Measurements from ENCODE around the gene TXNRD2. TPM values are rescaled to one million over a fixed set of nuclear protein-coding genes. Genes with fewer than 3 reads are reported as not detected.

TXNRD2 gene
- total and polyA plus RNA-seq, 8 donors, result 9.6 to 41.6 (median 14.8) TPM

DNA sequence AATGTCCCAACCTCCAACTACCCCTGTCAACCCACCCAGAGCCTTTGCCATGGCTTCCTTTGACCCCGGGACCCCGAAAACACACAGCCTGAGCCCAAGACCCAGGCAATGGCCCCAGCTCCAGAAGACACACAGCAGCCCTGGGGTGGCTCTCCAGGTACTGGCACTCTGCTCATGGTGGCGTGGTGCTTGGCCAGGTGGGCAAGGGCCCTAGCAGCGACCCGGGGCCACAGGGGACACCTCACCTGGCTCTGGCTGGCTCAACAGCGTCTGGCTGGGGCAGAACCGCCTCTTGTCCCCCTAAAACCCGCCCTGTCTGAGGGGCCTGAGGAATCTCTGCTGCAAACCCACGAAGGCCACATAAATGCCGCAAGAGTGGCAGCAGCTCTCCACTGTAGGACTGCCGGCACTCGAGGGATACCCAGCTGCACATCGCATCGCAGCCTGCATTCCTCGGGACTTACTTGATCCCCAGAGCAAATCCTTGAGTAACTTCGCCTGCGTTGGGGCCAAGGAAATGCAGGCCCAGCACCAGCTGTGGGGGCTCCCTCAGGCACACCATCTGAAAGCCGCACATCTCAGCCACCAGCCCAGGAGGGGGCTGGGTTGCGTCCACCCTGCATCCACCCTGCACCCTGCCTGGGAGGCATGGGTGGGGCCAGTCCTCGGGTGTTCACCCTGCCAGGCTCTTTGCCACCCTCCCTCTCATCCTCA lies 63.8 kb downstream of the TXNRD2 start:
- ATAC-seq (no peak), DNase-seq (peak in 3 of 6 donors; percentile 9 to 51 (median 44)), FAIRE-seq (no peak)
- TF ChIP-seq, protein P1, sequence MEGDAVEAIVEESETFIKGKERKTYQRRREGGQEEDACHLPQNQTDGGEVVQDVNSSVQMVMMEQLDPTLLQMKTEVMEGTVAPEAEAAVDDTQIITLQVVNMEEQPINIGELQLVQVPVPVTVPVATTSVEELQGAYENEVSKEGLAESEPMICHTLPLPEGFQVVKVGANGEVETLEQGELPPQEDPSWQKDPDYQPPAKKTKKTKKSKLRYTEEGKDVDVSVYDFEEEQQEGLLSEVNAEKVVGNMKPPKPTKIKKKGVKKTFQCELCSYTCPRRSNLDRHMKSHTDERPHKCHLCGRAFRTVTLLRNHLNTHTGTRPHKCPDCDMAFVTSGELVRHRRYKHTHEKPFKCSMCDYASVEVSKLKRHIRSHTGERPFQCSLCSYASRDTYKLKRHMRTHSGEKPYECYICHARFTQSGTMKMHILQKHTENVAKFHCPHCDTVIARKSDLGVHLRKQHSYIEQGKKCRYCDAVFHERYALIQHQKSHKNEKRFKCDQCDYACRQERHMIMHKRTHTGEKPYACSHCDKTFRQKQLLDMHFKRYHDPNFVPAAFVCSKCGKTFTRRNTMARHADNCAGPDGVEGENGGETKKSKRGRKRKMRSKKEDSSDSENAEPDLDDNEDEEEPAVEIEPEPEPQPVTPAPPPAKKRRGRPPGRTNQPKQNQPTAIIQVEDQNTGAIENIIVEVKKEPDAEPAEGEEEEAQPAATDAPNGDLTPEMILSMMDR (IDR thresholded peaks at IDR 0.05), result no peak
- 92% methylated on average over 20 of the region's 20 CpGs for WGBS, 2 donors
- Histone ChIP-seq H3K27me3 (no peaks in the 10 kb centered on the region), H3K27ac (no peak overlapping the region), H3K9me3 (no peaks in the 10 kb centered on the region), H3K36me3 (no peaks in the 10 kb centered on the region), H3K4me3 (no peak overlapping the region), H3K4me1 (no peaks in the 10 kb centered on the region)
- intact Hi-C loops (cut with DNase I), result no loop called here

DNA sequence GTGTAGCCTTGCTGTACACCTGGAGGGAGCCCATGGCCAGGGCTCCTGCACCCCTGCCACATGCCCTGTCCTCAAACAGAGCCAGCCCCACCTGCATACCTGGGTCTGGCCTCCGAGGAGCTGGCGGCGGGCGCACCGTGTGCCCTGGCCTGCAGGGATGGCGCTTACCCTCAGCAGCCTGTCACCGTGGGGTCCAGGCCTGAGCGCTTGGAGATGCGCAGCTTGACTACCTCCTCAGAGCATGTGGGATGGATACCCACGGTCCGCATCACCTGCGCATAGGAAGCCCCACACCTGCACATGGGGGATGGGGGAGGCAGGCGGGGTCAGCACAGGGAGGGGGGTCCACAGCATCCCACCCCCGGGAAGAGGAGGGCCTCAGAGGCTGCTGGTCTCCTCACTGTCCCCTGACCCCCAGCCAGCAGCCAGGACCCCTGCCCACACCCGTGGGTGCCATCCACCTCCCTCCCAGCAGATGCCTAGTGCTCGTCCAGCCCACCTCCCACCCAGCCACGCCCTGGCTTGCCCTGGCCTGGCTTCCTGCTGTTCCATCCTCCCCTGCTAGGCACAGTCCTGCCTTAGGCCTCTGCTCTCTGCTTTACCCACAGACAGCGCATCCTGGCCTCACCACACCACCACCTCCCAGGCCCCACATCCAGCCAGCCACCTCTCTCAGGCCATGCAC lies 64.5 kb downstream of the TXNRD2 start:
- Histone ChIP-seq H3K27ac (no peak overlapping the region), H3K9me3 (no peaks in the 10 kb centered on the region), H3K4me3 (no peak overlapping the region), H3K36me3 (no peaks in the 10 kb centered on the region), H3K4me1 (no peaks in the 10 kb centered on the region), H3K27me3 (no peaks in the 10 kb centered on the region)
- intact Hi-C loops (cut with DNase I), result no loop called here
- no peak for ATAC-seq
- TF ChIP-seq, protein P1 (IDR thresholded peaks at IDR 0.05), result no peak
- peak in 2 of 6 donors; percentile 46 to 58 for DNase-seq
- FAIRE-seq, result no peak
- 91 to 92% methylated on average over 18 of the region's 18 CpGs for WGBS, 2 donors

DNA sequence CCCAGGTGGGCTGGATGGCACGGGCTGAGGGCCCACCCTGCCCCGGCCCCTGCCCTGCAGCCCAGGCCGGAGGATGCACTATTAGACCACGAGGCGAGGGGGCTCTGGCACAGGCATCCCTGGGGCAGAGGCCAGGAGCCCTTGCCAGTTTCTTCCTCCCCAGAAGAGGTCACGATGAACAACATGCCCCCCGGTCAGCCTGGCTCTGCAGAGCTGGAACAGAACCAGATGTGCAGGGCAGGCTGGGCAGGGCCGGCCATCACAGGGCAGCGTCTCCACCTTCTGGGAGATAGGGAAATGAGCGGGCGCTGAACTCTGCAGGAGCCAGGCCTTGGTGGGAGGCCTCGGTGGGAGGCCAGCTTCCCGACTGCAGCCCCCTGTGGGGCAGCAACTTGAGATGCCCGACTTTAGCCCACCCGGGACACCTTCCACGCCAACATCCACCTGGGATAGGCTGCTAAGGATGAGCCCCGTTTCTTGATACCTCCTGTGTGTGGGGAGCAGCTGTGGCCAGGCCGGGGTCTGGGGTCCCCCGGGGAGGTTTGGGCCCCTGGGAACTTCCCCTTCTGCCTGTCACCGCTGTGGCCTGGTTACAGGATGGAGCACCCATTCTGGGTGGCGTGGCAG lies 65.2 kb downstream of the TXNRD2 start:
- Histone ChIP-seq H3K9me3 (no peaks in the 10 kb centered on the region), H3K27me3 (no peaks in the 10 kb centered on the region), H3K4me1 (no peaks in the 10 kb centered on the region), H3K36me3 (no peaks in the 10 kb centered on the region), H3K4me3 (no peak overlapping the region), H3K27ac (no peak overlapping the region)
- WGBS, 2 donors, result 87 to 90% methylated on average over 20 to 21 of the region's 21 CpGs
- no peak for ATAC-seq
- intact Hi-C loops (cut with DNase I), result no loop called here
- FAIRE-seq, result no peak
- DNase-seq, result peak in 3 of 6 donors; percentile 10 to 70 (median 48)
- TF ChIP-seq, protein P1 (IDR thresholded peaks at IDR 0.05), result no peak

DNA sequence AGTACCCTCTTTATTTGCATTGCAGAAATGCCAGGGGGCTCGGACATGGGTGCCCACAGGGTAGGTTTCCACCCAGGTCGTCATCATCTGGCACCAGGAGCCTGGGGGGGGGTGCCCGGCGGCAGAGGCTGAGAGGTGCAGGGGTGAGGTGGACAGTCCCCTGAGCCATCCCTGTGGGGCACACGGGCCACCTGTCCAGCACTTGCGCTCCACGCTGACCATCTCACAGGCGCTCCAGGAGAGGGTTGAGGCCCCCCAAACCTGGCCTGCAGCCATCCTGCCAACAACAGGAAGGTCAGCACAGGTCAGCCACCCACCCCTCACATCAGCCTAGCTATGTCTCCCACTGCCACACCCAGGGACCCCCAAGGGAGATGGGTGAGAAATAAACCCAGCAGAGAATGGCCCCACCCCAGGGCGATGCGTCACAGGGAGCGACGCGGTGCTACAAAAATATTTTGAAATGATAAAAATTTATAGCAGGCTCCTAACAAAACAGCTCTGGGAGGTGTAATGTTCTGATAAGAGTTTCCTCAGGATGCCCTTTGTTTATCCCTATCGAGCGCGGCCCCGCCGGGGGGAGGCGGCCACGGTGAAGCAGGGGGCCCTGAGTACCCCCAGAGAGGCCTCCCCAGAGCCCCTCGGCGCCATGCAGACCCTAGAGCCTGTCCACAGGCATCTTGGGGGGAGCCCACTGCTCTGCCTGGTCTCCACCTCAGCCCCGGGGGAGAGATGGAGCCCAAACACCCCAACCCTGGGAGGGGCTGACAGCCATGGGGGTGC lies 65.9 kb downstream of the TXNRD2 start:
- intact Hi-C loops (cut with DNase I), result no loop called here
- ATAC-seq (no peak), FAIRE-seq (no peak)

More for the DNA sequence above, 65.9 kb downstream of the TXNRD2 start:
- WGBS, 2 donors, result 85 to 86% methylated on average over 23 of the region's 23 CpGs
- Histone ChIP-seq H3K27me3 (no peaks in the 10 kb centered on the region), H3K36me3 (no peaks in the 10 kb centered on the region), H3K9me3 (no peaks in the 10 kb centered on the region), H3K27ac (no peak overlapping the region), H3K4me1 (no peaks in the 10 kb centered on the region), H3K4me3 (no peak overlapping the region)
- TF ChIP-seq, protein P1 (IDR thresholded peaks at IDR 0.05), result no peak
- DNase-seq, result peak in 3 of 6 donors; percentile 8 to 62 (median 48)
